DOHH2 (cell line): ENCODE results near the gene PEMT.

Source experiments
- H3F3A ChIP-seq: fragments of 200-600 bp; sonication (generic), shearing (Covaris generic); 2 replicates; pipeline ENCODE4 v1.6.0; 2016; ENCODE audit warnings: antibody characterized with exemption, mild to moderate bottlenecking; ENCODE audit not compliant: control insufficient read depth, insufficient read depth
- H3K27ac ChIP-seq: fragments of 200-600 bp; sonication (generic); 2 replicates; pipeline ENCODE4 v1.5.1; 2014; ENCODE audit warnings: low read depth, mild to moderate bottlenecking, low read length, moderate library complexity
- H3K27me3 ChIP-seq: fragments of 200-600 bp; sonication (generic); 2 replicates; pipeline ENCODE4 v1.6.1; 2014; ENCODE audit warnings: mild to moderate bottlenecking, low read length, mixed read lengths; ENCODE audit not compliant: control insufficient read depth
- H3K36me3 ChIP-seq: fragments of 200-600 bp; sonication (generic); 2 replicates; pipeline ENCODE4 v1.6.1; 2014; ENCODE audit warnings: mild to moderate bottlenecking, low read length, moderate library complexity, mixed read lengths; ENCODE audit not compliant: control insufficient read depth
- H3K4me1 ChIP-seq: fragments of 200-600 bp; sonication (generic); 2 replicates; pipeline ENCODE4 v1.6.1; 2014; ENCODE audit warnings: mild to moderate bottlenecking, low read length, mixed read lengths; ENCODE audit not compliant: control insufficient read depth
- H3K4me2 ChIP-seq: fragments of 200-600 bp; sonication (generic); 2 replicates; pipeline ENCODE4 v1.6.0; 2014; ENCODE audit warnings: mild to moderate bottlenecking, low read length, moderate library complexity
- H3K4me3 ChIP-seq: fragments of 200-600 bp; sonication (generic); 2 replicates; pipeline ENCODE4 v1.5.1; 2014; ENCODE audit warnings: mild to moderate bottlenecking, low read length, mixed read lengths
- H3K79me2 ChIP-seq: fragments of 200-600 bp; sonication (generic); 2 replicates; pipeline ENCODE4 v1.6.1; 2014; ENCODE audit warnings: mild to moderate bottlenecking, low read length, mixed read lengths; ENCODE audit not compliant: control insufficient read depth
- H3K9me2 ChIP-seq: fragments of 200-600 bp; sonication (generic); replicated peaks from 2 replicates; pipeline ENCODE4 v1.6.1; 2014; ENCODE audit warnings: mild to moderate bottlenecking, low read length, mixed read lengths; ENCODE audit not compliant: control insufficient read depth
- H3K9me3 ChIP-seq: fragments of 200-600 bp; sonication (generic); 2 replicates; pipeline ENCODE4 v1.6.1; 2014; ENCODE audit warnings: antibody characterized with exemption, low read length, mixed read lengths; ENCODE audit not compliant: control insufficient read depth, insufficient read depth
- H4K20me1 ChIP-seq: fragments of 200-600 bp; sonication (generic); 2 replicates; pipeline ENCODE4 v1.6.0; 2014; ENCODE audit warnings: low read depth, mild to moderate bottlenecking, antibody characterized with exemption, low read length, moderate library complexity; ENCODE audit not compliant: control insufficient read depth, insufficient read depth
- EZH2phosphoT487 ChIP-seq: fragments of 200-600 bp; sonication (generic); IDR thresholded peaks from 2 replicates; pipeline ENCODE4 v1.6.1; 2017; ENCODE audit warnings: borderline replicate concordance, mild to moderate bottlenecking, antibody characterized with exemption, low read length, moderate library complexity, mixed read lengths
- TF ChIP-seq, protein P1 (sequence below): fragments of 200-600 bp; sonication (generic); IDR thresholded peaks from one replicate; pipeline ENCODE4 v1.5.1; 2014; ENCODE audit warnings: antibody characterized with exemption, mild to moderate bottlenecking, low read depth, low read length; ENCODE audit not compliant: poor library complexity, severe bottlenecking

The PEMT gene

DNA sequence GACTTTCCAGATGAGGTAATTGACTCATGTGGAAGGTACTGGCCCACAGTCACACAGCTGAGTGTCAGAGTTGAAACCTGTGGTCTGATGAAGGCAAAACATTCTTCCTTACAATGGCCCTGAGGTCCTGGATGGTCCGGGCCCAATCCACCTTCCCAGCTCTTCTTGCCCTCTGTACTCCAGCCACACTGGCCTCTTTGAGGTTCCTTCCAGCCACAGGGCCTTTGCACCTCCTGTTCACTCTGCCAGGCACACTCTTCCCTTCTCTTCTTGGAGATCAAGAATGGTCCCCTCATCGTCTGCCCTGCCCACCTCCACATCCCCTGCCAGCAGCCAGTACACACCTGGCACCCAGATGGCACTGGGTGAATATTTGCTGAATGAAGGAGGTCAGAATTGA is 6.5 kb upstream of the PEMT start:
- H3K4me3 ChIP-seq: no peak overlapping the region
- peaks cover 4% of the 10 kb centered on the region for H3K4me1 ChIP-seq
- no peaks in the 10 kb centered on the region for H4K20me1 ChIP-seq
- no peaks in the 10 kb centered on the region for H3K79me2 ChIP-seq
- no peaks in the 10 kb centered on the region for H3K27me3 ChIP-seq
- H3K4me2 ChIP-seq: no peak overlapping the region
- TF ChIP-seq EZH2phosphoT487: no peak
- TF ChIP-seq, protein P1, sequence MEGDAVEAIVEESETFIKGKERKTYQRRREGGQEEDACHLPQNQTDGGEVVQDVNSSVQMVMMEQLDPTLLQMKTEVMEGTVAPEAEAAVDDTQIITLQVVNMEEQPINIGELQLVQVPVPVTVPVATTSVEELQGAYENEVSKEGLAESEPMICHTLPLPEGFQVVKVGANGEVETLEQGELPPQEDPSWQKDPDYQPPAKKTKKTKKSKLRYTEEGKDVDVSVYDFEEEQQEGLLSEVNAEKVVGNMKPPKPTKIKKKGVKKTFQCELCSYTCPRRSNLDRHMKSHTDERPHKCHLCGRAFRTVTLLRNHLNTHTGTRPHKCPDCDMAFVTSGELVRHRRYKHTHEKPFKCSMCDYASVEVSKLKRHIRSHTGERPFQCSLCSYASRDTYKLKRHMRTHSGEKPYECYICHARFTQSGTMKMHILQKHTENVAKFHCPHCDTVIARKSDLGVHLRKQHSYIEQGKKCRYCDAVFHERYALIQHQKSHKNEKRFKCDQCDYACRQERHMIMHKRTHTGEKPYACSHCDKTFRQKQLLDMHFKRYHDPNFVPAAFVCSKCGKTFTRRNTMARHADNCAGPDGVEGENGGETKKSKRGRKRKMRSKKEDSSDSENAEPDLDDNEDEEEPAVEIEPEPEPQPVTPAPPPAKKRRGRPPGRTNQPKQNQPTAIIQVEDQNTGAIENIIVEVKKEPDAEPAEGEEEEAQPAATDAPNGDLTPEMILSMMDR: no peak
- no peaks in the 10 kb centered on the region for H3K36me3 ChIP-seq
- H3F3A ChIP-seq: no peaks in the 10 kb centered on the region
- H3K9me3 ChIP-seq: no peaks in the 10 kb centered on the region
- H3K9me2 ChIP-seq: no peaks in the 10 kb centered on the region
- H3K27ac ChIP-seq: no peak overlapping the region

DNA sequence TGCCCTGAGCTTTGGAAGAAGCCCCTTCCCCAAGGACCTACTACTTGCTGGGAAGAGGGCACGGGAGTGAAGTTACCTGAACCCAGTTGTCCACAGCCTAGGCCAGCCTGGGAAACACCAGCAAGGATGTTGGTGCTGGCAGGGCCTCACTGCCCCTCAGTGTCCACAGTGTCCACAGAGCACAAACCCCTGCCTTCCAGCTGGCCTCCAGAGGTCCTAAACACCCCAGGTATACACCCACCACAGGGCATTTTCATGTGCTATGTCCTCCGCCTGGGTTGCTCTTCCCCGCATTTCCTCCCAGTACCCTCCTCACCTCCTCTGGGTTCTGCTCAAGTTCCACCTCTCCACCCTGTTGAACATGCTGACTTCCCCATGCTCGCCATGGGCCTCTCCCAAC is 4.2 kb upstream of the PEMT start:
- H4K20me1 ChIP-seq: no peaks in the 10 kb centered on the region
- no peak overlapping the region for H3K4me2 ChIP-seq
- peaks cover 15% of the 10 kb centered on the region for H3K79me2 ChIP-seq
- H3K27me3 ChIP-seq: no peaks in the 10 kb centered on the region
- H3K4me1 ChIP-seq: peaks cover 14% of the 10 kb centered on the region
- H3F3A ChIP-seq: no peaks in the 10 kb centered on the region
- no peaks in the 10 kb centered on the region; the same call in 1 of the 2 replicates for H3K36me3 ChIP-seq
- TF ChIP-seq, protein P1: no peak
- TF ChIP-seq EZH2phosphoT487: no peak
- no peaks in the 10 kb centered on the region for H3K9me2 ChIP-seq
- H3K4me3 ChIP-seq: no peak overlapping the region
- H3K27ac ChIP-seq: no peak overlapping the region
- H3K9me3 ChIP-seq: no peaks in the 10 kb centered on the region

DNA sequence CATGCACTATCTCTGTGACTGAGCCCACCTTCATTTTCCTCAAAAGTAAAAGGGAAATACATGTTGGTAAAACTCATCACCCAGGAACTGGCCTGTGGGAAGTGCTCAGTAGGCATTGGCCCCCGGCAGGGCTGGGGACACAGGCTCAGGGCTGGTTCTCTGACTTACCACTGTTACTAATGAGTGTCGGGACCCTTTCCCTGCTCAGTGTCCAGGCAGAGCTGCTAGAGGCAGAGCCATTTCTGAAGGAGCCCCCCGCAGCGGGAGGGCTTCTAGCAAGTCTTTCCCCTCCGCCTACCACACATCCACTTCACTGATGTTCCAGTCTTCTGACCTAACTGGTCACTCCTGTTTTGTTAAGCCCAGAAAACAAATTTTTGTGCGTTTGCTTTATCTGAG is 1.7 kb upstream of the PEMT start:
- H3K36me3 ChIP-seq: no peaks in the 10 kb centered on the region; the same call in 1 of the 2 replicates
- H3K9me2 ChIP-seq: no peaks in the 10 kb centered on the region
- no peaks in the 10 kb centered on the region for H3K9me3 ChIP-seq
- peaks cover 22% of the 10 kb centered on the region for H3K4me1 ChIP-seq
- peaks cover 28% of the 10 kb centered on the region for H3K79me2 ChIP-seq
- TF ChIP-seq EZH2phosphoT487: no peak
- TF ChIP-seq, protein P1: no peak
- H3K4me2 ChIP-seq: peak overlapping the region; percentile 83
- H3K27ac ChIP-seq: no peak overlapping the region
- H3K27me3 ChIP-seq: no peaks in the 10 kb centered on the region
- peaks cover under 1% of the 10 kb centered on the region; the same call in 1 of the 2 replicates for H3F3A ChIP-seq
- H4K20me1 ChIP-seq: no peaks in the 10 kb centered on the region
- H3K4me3 ChIP-seq: peak overlapping the region; percentile 98

DNA sequence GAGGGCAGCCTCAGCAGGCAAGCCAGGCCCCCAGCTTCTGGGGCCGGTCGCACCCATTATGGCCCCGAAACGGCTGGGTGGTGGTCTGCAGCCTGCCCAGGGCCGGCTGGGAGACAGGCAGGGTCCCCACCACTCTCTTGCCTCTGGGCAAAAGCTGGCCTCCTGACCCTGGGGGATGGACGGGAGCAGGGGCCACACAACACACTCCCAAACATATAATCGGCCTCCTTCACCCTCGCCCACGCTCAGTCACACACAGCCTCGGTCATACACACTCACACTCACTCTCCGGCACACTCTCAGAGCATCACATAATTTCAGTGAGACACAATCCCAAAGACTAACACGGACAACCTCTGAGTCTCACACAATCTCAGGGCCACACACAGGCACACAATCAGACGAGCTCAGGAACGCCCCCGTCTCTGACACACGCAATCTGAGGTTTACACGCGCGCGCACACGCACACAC is 589 bp downstream of the PEMT start:
- TF ChIP-seq EZH2phosphoT487: no peak
- TF ChIP-seq, protein P1: no peak
- H3K4me3 ChIP-seq: peak overlapping the region; percentile 98
- H3K9me3 ChIP-seq: no peaks in the 10 kb centered on the region
- H3K36me3 ChIP-seq: no peaks in the 10 kb centered on the region; the same call in 1 of the 2 replicates
- no peaks in the 10 kb centered on the region for H3K27me3 ChIP-seq
- H3K79me2 ChIP-seq: peaks cover 31% of the 10 kb centered on the region
- H3K27ac ChIP-seq: peak overlapping the region; percentile 31; the same call in 1 of the 2 replicates
- H3K9me2 ChIP-seq: no peaks in the 10 kb centered on the region
- peaks cover 22% of the 10 kb centered on the region for H3K4me1 ChIP-seq
- H4K20me1 ChIP-seq: no peaks in the 10 kb centered on the region
- peaks cover 5% of the 10 kb centered on the region; the same call in 1 of the 2 replicates for H3F3A ChIP-seq
- peak overlapping the region; percentile 83 for H3K4me2 ChIP-seq
